ENCODE results near the gene CD300H.

Gene CD300H

GRCh38 chr17:74536890-74537289 lies 30.4 kb downstream of the CD300H start:
- no peak overlapping the region for H3K4me3 ChIP-seq (ENCODE audit: low read depth, low read length)
- TF ChIP-seq CTCF (conservative IDR thresholded peaks at IDR 0.05; ENCODE audit: low read depth, low read length): no peak
- no peak for DNase-seq (ENCODE audit: low read depth)

- TF ChIP-seq CTCF (conservative IDR thresholded peaks at IDR 0.05; ENCODE audit: low read depth, low read length): no peak
- DNase-seq (ENCODE audit: low read depth): no peak
- no peak overlapping the region for H3K4me3 ChIP-seq (ENCODE audit: low read depth, low read length)
Measured at GRCh38 chr17:74532115-74532514, 35.2 kb downstream of the CD300H start.

- no peak within 1 kb of the TSS for H3K4me3 ChIP-seq (ENCODE audit: low read depth, low read length)
- TF ChIP-seq CTCF (conservative IDR thresholded peaks at IDR 0.05; ENCODE audit: low read depth, low read length): no peak
- no peak for DNase-seq (ENCODE audit: low read depth)
Measured at GRCh38 chr17:74531231-74531761, 36.0 kb downstream of the CD300H start, which contains the start of gene CD300LB. Gene CD300LB (minus strand): TSS chr17:74531475. CDS start chr17:74531350, 125 bp downstream.

- no peak for DNase-seq (ENCODE audit: low read depth)
- no peak overlapping the region for H3K4me3 ChIP-seq (ENCODE audit: low read depth, low read length)
- TF ChIP-seq CTCF (conservative IDR thresholded peaks at IDR 0.05; ENCODE audit: low read depth, low read length): no peak
Measured at GRCh38 chr17:74530831-74531150, 36.5 kb downstream of the CD300H start.

DNA sequence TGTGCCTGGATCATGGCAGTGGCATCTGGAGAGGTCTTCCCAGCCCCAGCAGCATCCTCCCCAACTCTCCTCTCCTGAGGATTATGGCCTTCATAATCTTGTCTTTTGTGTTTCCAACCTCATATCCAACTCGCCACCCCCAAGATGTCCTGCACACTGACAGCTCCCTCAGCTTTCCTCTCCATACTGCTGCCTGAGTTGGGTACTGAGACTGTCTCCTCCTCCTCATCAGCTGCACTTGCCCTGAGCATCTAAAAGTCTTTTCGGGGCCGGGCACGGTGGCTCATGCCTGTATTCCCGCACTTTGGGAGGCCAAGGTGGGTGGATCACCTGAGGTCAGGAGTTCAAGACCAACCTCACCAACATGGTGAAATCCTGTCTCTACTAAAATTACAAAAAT lies 38.1 kb downstream of the CD300H start:
- DNase-seq (ENCODE audit: low read depth): no peak
- no peak overlapping the region for H3K4me3 ChIP-seq (ENCODE audit: low read depth, low read length)
- no peak for TF ChIP-seq CTCF (conservative IDR thresholded peaks at IDR 0.05; ENCODE audit: low read depth, low read length)

- no peak for DNase-seq (ENCODE audit: low read depth)
- no peak for TF ChIP-seq CTCF (conservative IDR thresholded peaks at IDR 0.05; ENCODE audit: low read depth, low read length)
- H3K4me3 ChIP-seq (ENCODE audit: low read depth, low read length): no peak overlapping the region
Measured at GRCh38 chr17:74528491-74529199, 38.7 kb downstream of the CD300H start.

DNA sequence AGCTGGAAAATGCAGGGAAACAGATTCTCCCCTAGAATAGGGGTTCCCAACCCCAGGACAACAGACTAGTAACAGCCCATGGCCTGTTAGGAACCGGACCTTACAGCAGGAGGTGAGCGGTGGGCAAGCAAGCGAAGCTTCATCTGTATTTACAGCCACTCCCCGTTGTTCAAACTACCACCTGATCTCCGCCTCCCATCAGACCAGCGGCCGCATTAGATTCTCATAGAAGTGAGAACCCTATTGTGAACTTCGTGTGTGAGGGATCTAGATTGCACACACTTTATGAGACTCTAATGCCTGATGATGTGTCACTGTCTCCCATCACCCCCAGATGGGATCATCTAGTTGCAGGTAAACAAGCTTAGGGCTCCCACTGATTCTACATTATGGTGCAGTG lies 39.6 kb downstream of the CD300H start:
- DNase-seq (ENCODE audit: low read depth): no peak
- H3K4me3 ChIP-seq (ENCODE audit: low read depth, low read length): no peak overlapping the region
- no peak for TF ChIP-seq CTCF (conservative IDR thresholded peaks at IDR 0.05; ENCODE audit: low read depth, low read length)

Data from choroid plexus epithelial cell (primary cell).